SKM-1 (cell line): ENCODE measurements around the gene UCP3.

Experiments
- DNase-seq: peaks from one replicate; lab custom pipeline; 2025; ENCODE audit not compliant: unreplicated experiment; lab: John Stamatoyannopoulos, UW

The UCP3 gene

DNA sequence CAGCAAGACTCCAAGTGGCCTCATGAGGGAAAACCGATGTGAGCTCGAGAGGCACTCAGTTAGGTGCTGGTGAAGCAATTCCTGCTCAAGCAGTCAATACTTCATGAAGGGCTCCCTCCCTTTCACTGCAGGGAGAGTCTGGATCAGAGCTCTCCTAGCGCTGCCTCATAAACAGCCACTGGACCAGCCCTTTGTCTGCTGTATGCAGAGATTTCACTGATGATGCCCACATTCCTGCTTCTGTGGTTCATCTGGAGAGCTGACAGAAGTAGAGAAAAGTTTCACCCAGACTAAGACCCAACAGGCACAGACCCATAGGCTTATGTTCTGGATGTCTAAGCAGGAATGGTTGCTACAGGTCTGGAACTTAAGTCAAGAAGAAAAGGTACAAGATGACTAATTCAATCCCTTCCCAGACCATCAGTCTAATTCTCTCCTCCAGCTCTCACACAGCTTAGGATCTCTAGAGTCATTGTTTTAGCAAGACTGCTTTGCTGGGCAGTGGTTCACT lies 30.3 kb downstream of the UCP3 start:
- DNase-seq = no peak

DNA sequence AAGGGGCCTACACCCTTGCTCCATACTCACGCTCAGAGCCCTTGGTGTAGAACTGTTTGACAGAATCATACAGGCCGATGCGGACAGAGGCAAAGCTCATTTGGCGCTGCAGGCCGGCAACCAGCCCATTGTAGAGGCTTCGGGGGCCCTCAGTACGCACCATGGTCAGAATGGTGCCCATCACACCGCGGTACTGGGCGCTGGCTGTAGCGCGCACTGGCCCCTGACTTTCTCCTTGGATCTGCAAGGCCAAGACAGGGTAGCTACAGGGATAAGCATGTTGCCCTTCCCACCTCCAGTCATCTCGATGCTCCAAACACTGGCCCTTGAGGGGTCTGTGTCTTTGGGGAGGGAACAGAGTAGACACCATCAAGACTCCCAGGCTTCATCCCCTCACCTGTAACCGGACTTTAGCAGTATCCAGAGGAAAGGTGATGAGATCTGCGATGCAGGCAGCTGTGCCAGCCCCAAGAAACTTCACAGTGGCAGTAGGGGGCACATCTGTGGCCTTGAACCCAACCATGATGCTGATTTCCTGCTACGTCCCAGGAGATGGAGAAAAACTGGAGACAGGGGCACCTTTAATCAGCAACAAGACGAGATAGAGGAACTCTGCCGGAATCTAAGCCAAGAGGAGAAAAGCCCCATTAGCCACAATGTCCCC lies 30.9 kb downstream of the UCP3 start:
- DNase-seq = no peak

DNA sequence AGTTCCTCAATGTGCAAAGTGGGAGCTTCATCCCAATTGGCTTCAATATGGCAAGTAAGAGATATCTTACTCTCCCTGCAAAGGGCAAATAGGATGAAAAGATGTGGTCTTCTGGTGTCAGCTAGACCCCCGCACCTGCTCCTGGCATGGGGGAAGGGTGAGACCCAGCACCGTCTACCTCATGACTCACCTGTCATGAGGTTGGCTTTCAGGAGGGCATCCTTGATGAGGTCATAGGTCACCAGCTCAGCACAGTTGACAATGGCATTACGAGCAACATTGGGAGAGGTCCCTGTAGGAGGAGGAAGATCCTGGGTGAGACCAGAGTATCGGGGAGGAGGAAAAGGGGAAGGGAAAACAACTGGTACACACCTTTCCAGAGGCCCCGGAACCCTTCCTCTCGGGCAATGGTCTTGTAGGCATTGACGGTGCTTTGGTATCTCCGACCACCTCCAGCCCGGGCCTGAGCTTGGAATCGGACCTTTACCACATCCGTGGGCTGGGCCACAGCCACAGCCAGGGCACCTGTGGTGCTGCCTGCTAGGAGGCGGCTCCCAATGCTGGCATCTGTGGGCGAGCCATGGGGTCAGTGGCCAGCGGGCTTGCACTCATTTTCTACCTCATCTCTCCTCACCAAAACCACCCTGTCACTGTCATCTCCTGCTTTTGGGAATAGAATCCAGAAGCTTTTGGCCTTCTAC lies 32.3 kb downstream of the UCP3 start:
- no peak for DNase-seq

DNA sequence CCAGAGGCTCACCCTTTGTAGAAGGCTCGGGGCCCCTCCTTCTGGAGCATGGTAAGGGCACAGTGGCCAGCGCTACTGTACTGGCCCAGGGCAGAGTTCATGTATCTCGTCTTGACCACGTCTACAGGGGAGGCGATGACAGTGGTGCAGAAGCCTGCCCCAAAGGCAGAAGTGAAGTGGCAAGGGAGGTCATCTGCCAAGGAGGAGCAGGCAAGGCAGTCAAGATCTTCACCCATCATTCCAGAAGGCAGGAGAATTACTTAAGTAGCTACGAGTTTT lies 33.5 kb downstream of the UCP3 start:
- DNase-seq = no peak

DNA sequence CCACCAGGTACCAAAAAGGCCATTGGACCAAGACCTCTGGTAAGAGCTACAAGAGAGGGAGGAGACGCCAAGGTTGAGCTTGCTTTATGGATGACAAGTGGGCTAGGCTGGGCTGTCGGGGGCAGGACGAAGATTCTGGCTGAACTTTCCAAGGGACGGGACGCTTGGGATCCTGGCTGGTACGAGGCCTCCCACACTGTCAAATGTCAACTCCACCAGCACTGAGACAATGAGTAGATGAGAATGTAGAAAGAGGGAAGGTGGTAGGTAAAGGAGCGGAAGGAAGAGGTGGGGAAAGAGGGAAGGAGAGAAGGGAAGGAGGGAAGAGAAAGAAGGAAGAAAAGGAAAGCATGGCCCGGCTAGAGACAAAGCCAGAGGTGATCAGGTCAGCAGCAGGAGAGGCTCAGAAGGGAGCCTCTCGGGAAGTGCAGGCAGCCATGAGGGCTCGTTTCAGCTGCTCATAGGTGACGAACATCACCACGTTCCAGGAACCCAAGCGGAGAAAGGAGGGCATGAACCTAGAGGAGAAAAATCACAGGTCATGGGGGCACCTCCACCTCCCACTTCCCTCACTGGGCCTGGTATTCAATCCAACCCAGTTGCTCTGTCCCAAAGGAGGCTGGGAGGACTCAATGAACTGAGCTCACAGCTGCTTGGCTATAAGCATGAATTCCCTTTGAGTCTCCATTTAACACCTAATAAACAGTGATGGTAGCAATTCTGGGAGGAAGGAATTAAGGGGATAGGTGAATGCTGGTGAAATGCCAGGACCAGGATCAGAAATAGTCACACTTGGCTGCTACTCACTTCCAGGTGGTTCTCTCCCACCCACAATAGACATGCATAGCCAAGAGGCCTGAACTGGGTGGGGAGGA lies 34.0 kb downstream of the UCP3 start:
- no peak for DNase-seq

DNA sequence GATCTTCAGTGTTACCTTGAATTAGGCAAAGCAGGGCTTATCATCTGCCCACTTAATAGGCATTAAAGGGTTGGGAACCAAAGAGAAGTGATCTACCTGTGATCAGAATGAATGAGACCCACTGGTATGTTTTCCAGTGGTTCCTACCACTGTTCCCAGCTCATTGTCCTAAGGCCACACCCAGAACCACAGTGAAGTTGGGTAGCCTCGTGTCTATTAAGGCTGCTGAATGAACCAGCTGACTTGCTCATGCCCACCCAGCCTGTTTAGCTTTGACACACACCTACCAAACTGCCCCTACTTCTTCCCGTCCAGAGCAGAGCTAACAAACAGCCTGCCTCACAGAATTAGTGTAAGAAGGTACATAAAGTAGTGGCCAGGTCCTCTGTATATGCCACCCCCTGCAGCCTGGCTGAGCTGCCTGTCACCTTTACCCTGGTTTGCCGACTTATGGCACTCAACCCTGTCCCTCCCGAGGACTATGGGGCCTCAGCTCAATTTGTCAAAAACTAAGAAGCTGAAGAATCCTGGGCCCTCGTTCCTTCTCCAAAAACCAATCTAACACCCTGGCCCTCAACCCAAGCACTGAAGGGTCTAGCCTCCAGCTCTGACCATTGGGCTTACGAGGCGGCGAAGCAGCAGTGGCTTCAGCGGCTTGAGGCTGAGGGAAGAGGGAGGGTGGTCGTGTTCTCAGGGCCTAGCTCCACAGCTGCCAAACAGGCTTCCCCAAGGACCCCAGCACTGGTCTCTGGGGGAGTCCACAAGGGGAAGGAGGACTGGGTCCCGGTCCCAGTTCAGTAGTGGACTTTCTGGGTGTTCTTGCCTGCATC lies 36.0 kb downstream of the UCP3 start:
- DNase-seq = no peak

DNA sequence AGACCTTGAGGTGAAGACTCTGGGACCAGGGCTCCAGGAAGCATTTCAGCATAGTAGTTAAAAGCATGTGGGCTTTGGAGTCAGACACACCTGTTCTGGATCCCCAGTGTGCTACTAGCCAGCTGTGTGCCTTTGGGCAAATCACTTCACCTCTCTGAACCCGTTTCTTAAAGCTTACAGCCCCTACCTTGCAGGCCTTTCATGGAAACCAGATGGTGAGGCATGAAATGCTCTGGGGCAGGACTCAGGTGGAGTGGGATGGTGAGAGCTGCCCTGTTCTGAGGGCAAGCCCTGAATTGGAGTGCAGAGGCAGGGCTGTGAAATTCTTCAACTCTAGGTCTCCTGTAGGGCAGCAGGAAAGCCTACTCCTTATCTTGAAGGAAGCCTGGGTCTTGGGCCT lies 36.7 kb downstream of the UCP3 start:
- no peak for DNase-seq

DNA sequence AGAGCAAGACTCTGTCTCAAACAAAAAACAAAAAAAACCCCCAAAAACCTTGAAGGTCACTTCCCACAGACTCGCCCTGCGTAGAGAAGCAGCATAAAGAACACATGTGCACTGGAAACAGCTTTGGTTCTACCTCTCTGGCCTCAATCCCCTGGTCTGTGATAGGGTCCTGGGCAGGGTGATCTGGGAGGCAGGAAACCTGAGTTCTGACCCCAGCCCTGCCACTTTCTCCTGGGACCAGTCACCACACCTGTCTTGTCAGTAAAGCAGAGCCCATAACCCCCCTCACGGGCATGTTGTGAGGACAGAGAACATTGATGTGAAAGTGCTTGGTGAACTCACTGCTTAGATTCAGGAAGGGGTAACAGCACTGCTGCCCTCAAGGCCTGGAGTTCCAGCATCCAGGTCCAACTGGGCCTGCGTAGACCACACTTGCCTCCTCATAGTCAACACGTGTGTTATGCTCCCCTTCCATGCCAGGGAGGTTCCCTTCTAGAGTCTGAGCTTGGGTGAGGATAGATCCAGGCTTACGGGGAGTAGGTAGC lies 37.6 kb downstream of the UCP3 start:
- no peak for DNase-seq

DNA sequence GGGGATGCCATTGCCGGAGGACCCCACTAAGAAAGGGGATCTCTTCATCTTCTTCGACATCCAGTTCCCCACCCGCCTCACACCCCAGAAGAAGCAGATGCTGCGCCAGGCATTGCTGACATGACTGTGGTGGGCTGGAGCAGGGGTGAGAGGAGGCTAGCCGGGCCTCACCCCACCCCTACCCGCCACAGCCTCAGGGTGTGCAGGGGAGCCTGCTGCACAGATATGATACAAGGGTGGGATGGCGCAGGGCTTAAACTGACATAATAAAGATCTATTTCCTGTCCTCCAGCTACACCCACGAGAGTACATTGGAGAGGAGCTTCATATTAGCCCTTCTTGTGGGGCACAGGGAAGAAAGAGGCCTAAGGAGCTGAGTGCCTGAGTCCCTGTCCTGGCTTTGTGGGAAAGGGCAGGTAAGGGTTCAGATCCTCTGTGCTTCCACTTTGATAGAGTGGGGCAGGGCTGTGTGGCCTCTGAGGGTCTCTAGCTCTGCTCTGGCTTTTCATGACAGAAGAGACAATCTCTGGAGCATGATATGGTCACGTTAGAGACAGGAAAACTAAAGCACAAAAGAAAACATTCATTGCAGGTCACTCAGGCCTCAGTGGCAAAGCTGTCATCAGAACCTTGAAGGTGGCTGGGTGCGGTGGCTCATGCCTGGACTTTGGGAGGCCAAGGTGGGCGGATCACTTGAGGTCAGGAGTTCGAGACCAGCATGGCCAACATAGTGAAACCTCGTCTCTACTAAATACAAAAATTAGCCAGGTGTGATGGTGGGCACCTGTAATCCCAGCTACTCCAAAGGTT lies 38.7 kb downstream of the UCP3 start:
- DNase-seq = no peak

DNA sequence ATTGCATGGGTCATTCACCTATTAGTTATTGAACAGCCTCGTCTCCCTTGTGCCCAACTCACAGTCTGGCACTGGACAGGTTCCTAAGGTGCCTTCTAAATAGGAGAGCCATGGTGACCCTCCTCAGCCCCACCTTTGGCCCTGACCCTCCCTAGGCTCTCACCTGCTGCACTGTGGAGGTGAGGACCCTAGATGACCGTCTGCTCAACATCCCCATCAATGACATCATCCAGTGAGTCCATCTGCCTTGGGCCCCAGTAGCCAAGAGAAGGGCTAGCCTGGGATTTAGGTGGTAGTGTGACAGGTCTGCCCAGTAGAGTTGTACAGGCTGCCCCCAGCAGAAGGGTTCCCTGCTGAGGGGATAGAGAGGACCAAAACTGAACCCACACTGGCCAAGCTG lies 39.8 kb downstream of the UCP3 start:
- no peak for DNase-seq

DNA sequence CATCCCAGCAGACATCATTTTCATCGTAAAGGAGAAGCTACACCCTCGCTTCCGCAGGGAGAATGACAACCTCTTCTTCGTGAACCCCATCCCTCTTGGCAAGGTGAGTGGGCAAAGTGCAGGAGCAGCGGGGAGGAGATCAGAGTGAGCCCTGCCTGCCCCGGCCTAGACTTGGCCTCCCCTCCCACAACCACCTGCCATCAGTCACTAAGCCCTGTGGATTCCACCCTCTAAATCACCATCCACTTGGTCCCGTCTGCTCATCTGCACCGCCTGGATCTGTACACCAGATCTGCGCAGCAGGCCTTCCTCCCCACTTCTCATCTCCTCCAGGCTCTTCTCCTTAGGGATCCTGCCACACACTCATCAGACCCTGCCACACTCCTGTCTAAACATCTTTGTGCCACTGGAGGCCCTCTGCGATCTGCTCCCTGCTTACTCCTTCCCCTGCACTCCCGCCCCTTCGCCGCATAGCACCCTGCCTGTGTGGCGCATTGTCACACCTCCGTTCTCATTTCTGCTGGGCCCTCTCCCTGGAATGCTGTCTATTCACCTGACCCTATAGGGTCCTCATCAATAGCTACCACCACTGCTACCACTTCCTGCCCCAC lies 40.4 kb downstream of the UCP3 start:
- DNase-seq = no peak

DNA sequence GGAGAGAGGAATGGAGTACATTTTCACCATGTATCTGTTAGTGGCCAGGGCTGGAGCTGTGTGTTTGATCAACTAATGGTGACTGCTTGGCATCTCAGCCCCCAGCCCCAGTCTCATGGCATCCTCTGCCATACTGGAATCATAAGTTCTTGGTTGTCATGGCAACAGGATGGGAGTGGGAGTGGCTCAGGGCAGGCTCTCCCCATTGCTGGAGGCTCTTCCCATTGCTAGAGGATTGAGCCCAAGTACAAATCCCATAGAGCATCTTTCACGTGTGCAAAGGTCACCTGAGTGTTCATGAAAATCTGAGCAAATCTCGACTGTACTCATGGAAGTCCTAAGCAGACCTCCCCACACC lies 43.1 kb downstream of the UCP3 start:
- no peak for DNase-seq

DNA sequence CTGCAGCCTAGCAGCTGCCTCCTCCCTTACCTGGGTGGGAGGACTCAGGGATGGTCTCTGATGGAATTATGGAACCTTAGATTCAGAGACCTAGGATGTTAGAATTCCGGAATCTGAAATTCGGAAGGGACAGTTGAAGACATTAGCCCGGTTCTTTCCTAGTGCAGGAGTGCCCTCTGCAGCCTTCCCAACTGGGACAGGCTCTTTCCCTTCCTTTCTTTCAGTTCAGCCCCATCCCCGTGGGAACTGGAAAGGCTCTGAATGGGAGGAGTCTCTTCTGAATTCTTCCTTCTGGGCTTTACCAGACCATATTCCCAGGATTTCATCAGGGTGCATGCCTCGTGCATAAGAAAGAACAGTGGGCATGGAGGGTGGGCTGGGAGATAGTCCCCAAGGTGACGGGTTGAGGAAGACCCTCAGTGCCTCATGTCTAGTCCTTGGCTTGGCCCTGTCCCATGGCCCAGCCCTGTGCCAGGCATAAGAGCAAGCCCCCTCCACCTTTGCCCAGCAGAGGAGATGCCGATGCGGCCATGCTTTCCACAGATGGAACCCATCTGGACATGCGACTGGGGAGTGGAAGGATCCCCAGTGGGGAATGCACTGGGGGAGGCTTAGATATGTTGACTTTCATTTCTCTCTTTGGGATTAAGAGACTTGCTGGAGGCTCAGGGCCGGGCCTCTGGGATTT lies 43.7 kb downstream of the UCP3 start:
- no peak for DNase-seq

DNA sequence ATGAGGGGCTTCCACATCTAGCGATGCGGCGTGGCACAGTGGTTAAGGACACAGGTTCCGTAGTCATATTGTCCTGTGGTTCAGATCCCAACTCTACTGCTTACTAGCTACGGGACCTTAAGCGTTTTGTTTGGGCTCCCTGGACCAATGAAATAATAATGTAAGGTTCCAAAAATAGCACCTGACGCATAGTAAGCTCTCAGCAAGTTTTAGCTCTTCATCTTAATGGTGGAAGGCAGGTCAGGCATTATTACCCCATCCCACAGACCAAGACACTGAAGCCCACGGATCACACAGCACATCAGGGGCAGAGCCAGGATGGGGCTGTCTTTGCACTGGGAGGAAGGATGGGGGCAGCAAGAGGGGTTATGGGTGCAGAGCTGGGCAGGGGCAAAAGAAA lies 45.0 kb downstream of the UCP3 start:
- DNase-seq = no peak

DNA sequence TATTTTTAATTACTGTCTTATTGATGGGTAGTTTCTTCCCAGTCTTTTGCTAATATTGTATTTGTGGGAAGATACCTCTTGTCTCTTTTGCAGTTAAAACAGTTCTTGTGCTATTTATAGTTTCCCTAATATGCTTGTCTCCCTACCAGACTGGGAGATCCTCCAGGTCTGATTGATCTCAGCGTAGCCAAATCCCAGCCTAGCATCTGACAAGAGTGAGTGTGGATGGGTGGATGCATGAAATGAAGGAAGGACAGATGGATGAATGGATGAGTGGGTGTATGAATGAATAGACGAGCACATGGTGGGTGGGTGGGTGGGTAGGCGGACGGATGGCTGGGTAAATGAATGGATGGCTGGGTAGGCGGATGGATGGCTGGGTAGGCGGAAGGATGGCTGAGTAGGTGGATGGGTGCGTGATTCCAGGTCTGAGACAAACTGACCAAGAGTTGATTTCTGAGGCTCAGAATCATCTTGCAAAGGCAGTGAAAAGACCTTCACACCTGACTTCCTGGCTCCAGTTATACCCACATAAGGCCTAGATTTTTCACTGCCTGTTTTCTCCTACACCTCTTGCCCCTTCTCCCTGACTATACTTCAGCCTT lies 46.7 kb downstream of the UCP3 start:
- DNase-seq = no peak

DNA sequence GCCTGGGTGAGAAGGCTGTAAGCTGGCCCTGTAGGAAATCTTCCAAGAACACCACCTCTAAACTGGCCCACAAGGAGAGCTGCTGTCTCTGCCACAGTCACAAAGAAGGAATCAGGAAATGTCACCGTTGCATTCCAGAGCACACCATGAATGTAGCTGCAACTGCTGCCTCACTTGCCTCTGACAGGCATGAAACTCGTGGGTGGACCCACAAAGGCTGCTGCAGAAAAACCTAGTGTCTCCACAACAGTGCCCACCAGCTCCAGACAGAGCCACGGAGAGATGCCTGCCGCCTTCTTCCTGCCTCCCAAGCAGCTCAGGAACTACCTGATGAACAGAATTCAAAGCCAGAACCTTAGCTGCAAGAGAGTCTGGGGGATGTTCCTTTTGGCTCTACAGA lies 47.6 kb downstream of the UCP3 start:
- no peak for DNase-seq

DNA sequence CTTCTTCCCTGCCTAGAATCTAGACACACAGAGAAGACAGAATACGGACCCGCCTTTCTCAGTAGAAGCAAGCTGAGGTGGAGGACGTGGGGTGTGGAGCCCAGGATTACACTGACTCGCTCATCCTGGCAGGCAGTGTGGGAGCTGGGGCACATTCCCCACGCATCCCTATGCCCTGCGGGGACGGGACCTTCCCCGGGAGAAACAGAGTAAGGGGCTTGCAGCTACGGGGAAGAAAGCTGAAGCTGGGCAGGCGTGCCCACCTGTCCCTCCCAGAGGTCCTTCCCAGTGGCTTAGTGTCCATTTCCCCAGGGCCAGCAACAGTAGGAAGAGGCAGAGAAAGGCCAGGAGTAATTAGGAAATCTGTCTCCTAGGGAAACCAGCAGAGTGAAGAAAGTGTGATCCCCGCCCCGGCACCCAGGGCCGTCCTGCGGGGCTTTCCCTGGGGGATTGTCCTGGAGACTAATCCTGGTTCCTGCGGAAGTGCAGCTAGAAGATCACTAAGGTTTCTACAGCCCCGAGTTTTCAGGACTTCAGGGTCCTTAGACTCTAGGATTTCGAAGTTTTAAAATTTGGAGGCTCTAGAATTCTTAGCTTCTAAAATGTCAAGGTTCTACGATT lies 50.3 kb downstream of the UCP3 start:
- no peak for DNase-seq

DNA sequence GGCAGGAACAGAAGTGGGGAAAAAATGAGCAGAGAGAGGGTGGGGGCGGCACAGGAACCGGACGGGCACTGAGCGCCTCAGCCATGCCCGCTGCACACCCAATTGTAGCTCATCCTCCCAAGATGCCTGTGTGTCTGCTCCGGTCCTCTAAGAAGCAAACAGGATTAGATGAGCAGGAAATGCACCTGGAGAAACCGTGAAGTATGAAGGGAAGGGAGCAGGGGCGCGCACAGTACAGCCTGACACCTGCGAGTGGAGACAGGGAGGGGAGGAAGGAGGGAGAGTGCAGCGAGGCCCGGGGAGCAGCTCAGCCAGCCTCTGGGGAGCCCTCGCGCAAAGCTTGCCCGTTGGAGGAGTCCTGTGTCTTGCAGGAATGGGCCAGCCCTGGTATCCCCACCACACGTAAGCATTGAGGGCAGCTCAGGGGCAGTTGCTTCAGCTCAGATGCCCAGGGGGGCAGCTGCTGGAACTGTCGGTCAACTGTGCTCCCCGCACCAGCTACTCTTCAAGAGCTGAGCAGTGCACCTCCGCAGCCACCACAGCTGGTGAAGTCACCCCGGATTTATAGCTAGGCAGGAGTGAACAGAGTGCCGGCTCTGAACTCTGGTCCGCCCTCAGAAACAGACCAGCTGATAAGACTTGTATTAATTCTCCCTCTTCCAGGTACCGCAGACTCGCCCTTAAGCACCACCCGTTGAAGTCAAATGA lies 51.1 kb downstream of the UCP3 start:
- DNase-seq = no peak
